GM19463 (cell line): ENCODE results near the gene GRPEL2.

Source experiments
- ATAC-seq: cut with Tn5 transposase; IDR thresholded peaks from one replicate; pipeline ENCODE4 v1.9.1; 2021; ENCODE audit warnings: mild to moderate bottlenecking, moderate library complexity; ENCODE audit not compliant: unreplicated experiment

GRPEL2 gene

GRCh38 chr5:149317281-149318048 lies 27.8 kb upstream of the GRPEL2 start:
- ATAC-seq = peak; percentile 74

GRCh38 chr5:149319174-149319573 lies 26.1 kb upstream of the GRPEL2 start:
- no peak for ATAC-seq

GRCh38 chr5:149320791-149321330 lies 24.4 kb upstream of the GRPEL2 start:
- no peak for ATAC-seq

- no peak for ATAC-seq
These were observed 22.8 kb upstream of the GRPEL2 start for GRCh38 chr5:149322518-149322917.

GRCh38 chr5:149323210-149323609 lies 22.1 kb upstream of the GRPEL2 start:
- no peak for ATAC-seq

- no peak for ATAC-seq
These were observed 21.6 kb upstream of the GRPEL2 start for GRCh38 chr5:149323621-149324205.

GRCh38 chr5:149324641-149325040 lies 20.7 kb upstream of the GRPEL2 start:
- no peak for ATAC-seq

GRCh38 chr5:149325166-149325735 lies 20.0 kb upstream of the GRPEL2 start:
- ATAC-seq = no peak

GRCh38 chr5:149325894-149326293 lies 19.4 kb upstream of the GRPEL2 start:
- ATAC-seq = no peak

GRCh38 chr5:149326611-149327010 lies 18.7 kb upstream of the GRPEL2 start:
- no peak for ATAC-seq

GRCh38 chr5:149328177-149328576 lies 17.1 kb upstream of the GRPEL2 start:
- ATAC-seq = no peak

- no peak for ATAC-seq
These were observed 11.4 kb upstream of the GRPEL2 start for GRCh38 chr5:149333711-149334443.

- no peak for ATAC-seq
These were observed 7.6 kb upstream of the GRPEL2 start for GRCh38 chr5:149337736-149338135.

GRCh38 chr5:149338364-149338763 lies 6.9 kb upstream of the GRPEL2 start:
- ATAC-seq = no peak

GRCh38 chr5:149340920-149341319 lies 4.4 kb upstream of the GRPEL2 start:
- ATAC-seq = no peak

GRCh38 chr5:149341876-149342275 lies 3.4 kb upstream of the GRPEL2 start:
- peak; percentile 34 for ATAC-seq

- no peak for ATAC-seq
These were observed 1.1 kb upstream of the GRPEL2 start for GRCh38 chr5:149344151-149344550.

GRCh38 chr5:149345892-149346222 lies 558 bp downstream of the GRPEL2 start:
- ATAC-seq = no peak

GRCh38 chr5:149348518-149348917 lies 3.2 kb downstream of the GRPEL2 start:
- no peak for ATAC-seq

- ATAC-seq = no peak
These were observed 4.1 kb downstream of the GRPEL2 start for GRCh38 chr5:149349382-149349781.

GRCh38 chr5:149352169-149352568 lies 6.9 kb downstream of the GRPEL2 start:
- ATAC-seq = no peak
